SK-N-SH (cell line): ENCODE results near the gene MYBPC3. TPM values are rescaled to one million over a fixed set of nuclear protein-coding genes. Genes with fewer than 3 reads are reported as not detected.

Experiments used
- CTCF ChIA-PET: fragments of 300-600, 350-600 bp; formaldehyde crosslinking; extraction: SDS; loops from one replicate; lab custom pipeline; 2021; lab: Yijun Ruan, JAX
- POLR2A ChIA-PET: fragments of 350-600 bp; sonication (Branson Sonifier 250); formaldehyde crosslinking; extraction: SDS; loops from one replicate; lab custom pipeline; 2020; ENCODE audit warnings: antibody characterized with exemption, inconsistent platforms; lab: Yijun Ruan, JAX
- DNase-seq: peaks from one replicate; pipeline ENCODE4 v3.0.0; 2012
- H2AFZ ChIP-seq: fragments of 200-600 bp; sonication (generic); 2 replicates; pipeline ENCODE4 v1.8.1; 2016; ENCODE audit warnings: antibody characterized with exemption, mild to moderate bottlenecking, low read depth
- H3F3A ChIP-seq: fragments of 200-600 bp; sonication (generic); replicated peaks from 2 replicates; pipeline ENCODE3; 2016; ENCODE audit warnings: antibody characterized with exemption, mild to moderate bottlenecking; ENCODE audit not compliant: insufficient read depth
- H3K27ac ChIP-seq, 2 experiments: fragments of 200-500 bp in 1 of 2; fragments of 200-600 bp in 1 of 2; sonication (Bioruptor generic) in 1 of 2; sonication (generic), shearing (Covaris generic) in 1 of 2; 2 replicates each; pipeline versions ENCODE4 v1.5.1 to v1.6.1; 2014 to 2016; ENCODE audit warnings: low read depth in 2 of 2, inconsistent platforms in 1 of 2, low read length in 1 of 2, mild to moderate bottlenecking in 1 of 2, mixed read lengths in 1 of 2
- H3K27me3 ChIP-seq: fragments of 200-600 bp; sonication (generic), shearing (Covaris generic); 2 replicates; pipeline ENCODE4 v1.6.1; 2016; ENCODE audit warnings: mixed run types; ENCODE audit not compliant: insufficient read depth
- H3K36me3 ChIP-seq, 2 experiments: fragments of 200-500 bp in 1 of 2; fragments of 200-600 bp in 1 of 2; sonication (Bioruptor generic) in 1 of 2; sonication (generic) in 1 of 2; replicated peaks in 1 of 2; 2 replicates each; pipeline versions ENCODE3 to v1.5.1; 2014 to 2016; ENCODE audit warnings: low read length in 1 of 2, mild to moderate bottlenecking in 1 of 2; ENCODE audit not compliant: insufficient read depth in 2 of 2, control insufficient read depth in 1 of 2
- H3K4me1 ChIP-seq, 2 experiments: fragments of 200-500 bp in 1 of 2; fragments of 200-600 bp in 1 of 2; sonication (Bioruptor generic) in 1 of 2; sonication (generic), shearing (Covaris generic) in 1 of 2; 2 replicates each; pipeline versions ENCODE4 v1.5.1 to v1.6.1; 2014 to 2016; ENCODE audit warnings: low read depth in 1 of 2, low read length in 1 of 2, mixed run types in 1 of 2; ENCODE audit not compliant: insufficient read depth in 2 of 2, control insufficient read depth in 1 of 2
- H3K4me2 ChIP-seq: fragments of 200-600 bp; sonication (generic), shearing (Covaris generic); 2 replicates; pipeline ENCODE4 v1.6.1; 2017; ENCODE audit warnings: mixed run types
- H3K4me3 ChIP-seq, 2 experiments: fragments of 200-500 bp in 1 of 2; fragments of 200-600 bp in 1 of 2; sonication (Bioruptor generic) in 1 of 2; sonication (generic), shearing (Covaris generic) in 1 of 2; 2 replicates each; pipeline versions ENCODE4 v1.5.1 to v1.8.1; 2014 to 2016; ENCODE audit warnings: low read depth in 2 of 2, inconsistent platforms in 1 of 2, low read length in 1 of 2, mild to moderate bottlenecking in 1 of 2, mixed read lengths in 1 of 2, moderate library complexity in 1 of 2
- H3K79me2 ChIP-seq: fragments of 200-600 bp; sonication (generic); 2 replicates; pipeline ENCODE4 v1.8.1; 2017; ENCODE audit warnings: mild to moderate bottlenecking; ENCODE audit not compliant: insufficient read depth
- H3K9ac ChIP-seq: fragments of 200-600 bp; sonication (generic); 2 replicates; pipeline ENCODE4 v1.6.1; 2017; ENCODE audit warnings: mixed run types
- H3K9me2 ChIP-seq: fragments of 200-600 bp; sonication (generic); 2 replicates; pipeline ENCODE4 v1.6.1; 2017; ENCODE audit warnings: mixed run types
- H3K9me3 ChIP-seq: fragments of 200-600 bp; sonication (generic); 2 replicates; pipeline ENCODE4 v1.6.1; 2017; ENCODE audit warnings: mixed run types, mild to moderate bottlenecking, moderate library complexity
- H4K20me1 ChIP-seq: fragments of 200-600 bp; sonication (generic); 2 replicates; pipeline ENCODE4 v1.6.1; 2017; ENCODE audit warnings: mild to moderate bottlenecking, mixed run types; ENCODE audit not compliant: insufficient read depth
- ELF1 ChIP-seq: IDR thresholded peaks from 2 replicates; pipeline ENCODE4 v1.4.0; 2012
- EP300 ChIP-seq, 2 experiments: IDR thresholded peaks; 2 replicates each; pipeline versions ENCODE4 v1.4.0 to v1.6.1; 2012; ENCODE audit warnings: borderline replicate concordance in 1 of 2, low read depth in 1 of 2, low read length in 1 of 2
- EZH2phosphoT487 ChIP-seq: fragments of 200-600 bp; sonication (generic); IDR thresholded peaks from 2 replicates; pipeline ENCODE4 v1.6.1; 2017; ENCODE audit warnings: low read depth, mixed run types, mild to moderate bottlenecking, antibody characterized with exemption, moderate library complexity, borderline replicate concordance
- FOSL2 ChIP-seq: IDR thresholded peaks from 2 replicates; pipeline ENCODE4 v1.4.0; 2012; ENCODE audit warnings: low read depth, mild to moderate bottlenecking, moderate library complexity, borderline replicate concordance
- GABPA ChIP-seq: IDR thresholded peaks from 2 replicates; pipeline ENCODE4 v1.4.0; 2012; ENCODE audit warnings: low read depth, mild to moderate bottlenecking
- JUND ChIP-seq: IDR thresholded peaks from 2 replicates; pipeline ENCODE4 v1.4.0; 2012
- MEF2A ChIP-seq: IDR thresholded peaks from 2 replicates; pipeline ENCODE4 v1.4.0; 2012; ENCODE audit warnings: low read depth, borderline replicate concordance
- MXI1 ChIP-seq: IDR thresholded peaks from 2 replicates; pipeline ENCODE4 v1.6.1; 2012; ENCODE audit warnings: mild to moderate bottlenecking, low read depth, low read length, improper control_type of control experiment
- NFIC ChIP-seq: IDR thresholded peaks from 2 replicates; pipeline ENCODE4 v1.4.0; 2012; ENCODE audit warnings: borderline replicate concordance
- NRF1 ChIP-seq: IDR thresholded peaks from 2 replicates; pipeline ENCODE4 v1.6.1; 2012; ENCODE audit warnings: low read depth, mild to moderate bottlenecking, low read length
- POLR2AphosphoS5 ChIP-seq: IDR thresholded peaks from 2 replicates; pipeline ENCODE4 v1.6.1; 2012; ENCODE audit warnings: low read depth, low read length
- RXRA ChIP-seq: IDR thresholded peaks from 2 replicates; pipeline ENCODE4 v1.4.0; 2012; ENCODE audit warnings: low read depth, mild to moderate bottlenecking, borderline replicate concordance
- TCF12 ChIP-seq: IDR thresholded peaks from 2 replicates; pipeline ENCODE4 v1.4.0; 2012
- WGBS: methylation state at CpG from one replicate; pipeline ENCODE4 v1.1.6; 2017; ENCODE audit warnings: low lambda C conversion rate; 5-methylcytosine and 5-hydroxymethylcytosine counted together
- polyA plus RNA-seq, 3 experiments: library from polyadenylated mRNA; depleted of rRNA; stranded (reverse); fragments of >200 nt; gene quantifications; 2 replicates each; pipeline ENCODE4 v1.2.3, GENCODE V29; 2012
- TF ChIP-seq, protein P1 (sequence below): IDR thresholded peaks from 2 replicates; pipeline ENCODE4; 2012
- TF ChIP-seq, protein P2 (sequence below): IDR thresholded peaks from 2 replicates; pipeline ENCODE4 v1.4.0; 2012; ENCODE audit warnings: low read depth
- TF ChIP-seq, protein P3 (sequence below): IDR thresholded peaks from 2 replicates; pipeline ENCODE4 v1.4.0; 2012; ENCODE audit warnings: low read depth, borderline replicate concordance
- TF ChIP-seq, protein P4 (sequence below): IDR thresholded peaks from 2 replicates; pipeline ENCODE4 v1.4.0; 2012; ENCODE audit warnings: low read depth, borderline replicate concordance
- TF ChIP-seq, protein P5 (sequence below): IDR thresholded peaks from 2 replicates; pipeline ENCODE4 v1.6.1; 2012; ENCODE audit warnings: mild to moderate bottlenecking, low read depth, low read length, moderate library complexity

MYBPC3 gene
- polyA plus RNA-seq, 1 of the 3 experiments (the other 2 are of a cell fraction) = not detected

DNA sequence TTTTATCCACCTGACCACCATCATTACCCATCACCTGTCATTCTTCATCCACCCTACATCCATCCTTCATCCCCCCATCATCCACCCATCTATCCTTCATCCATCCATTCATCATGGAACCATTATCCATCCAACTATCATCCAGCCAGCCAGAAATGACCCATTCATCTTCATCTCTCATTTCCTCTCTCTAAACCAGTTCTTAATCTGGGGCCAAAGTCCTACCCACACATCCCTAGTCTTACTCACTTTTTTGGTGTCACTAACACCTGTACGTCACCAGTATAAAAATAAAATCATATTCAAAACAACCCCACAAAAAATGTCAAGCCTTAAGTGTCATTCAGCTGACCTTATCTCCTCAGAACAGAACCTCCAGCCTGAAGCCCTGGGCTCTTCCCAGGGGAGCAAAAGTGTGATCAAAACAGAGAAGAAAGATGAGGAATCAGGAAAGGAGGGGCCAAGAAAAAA lies 13.6 kb upstream of the MYBPC3 start:
- Histone ChIP-seq H4K20me1 (no peaks in the 10 kb centered on the region), H3K4me2 (no peak overlapping the region), H3K27me3 (no peaks in the 10 kb centered on the region), H3F3A (no peaks in the 10 kb centered on the region), H2AFZ (no peak overlapping the region), H3K9ac (no peak overlapping the region), H3K4me1 (no peaks in the 10 kb centered on the region), H3K9me2 (no peaks in the 10 kb centered on the region), H3K9me3 (no peaks in the 10 kb centered on the region), H3K36me3 (no peaks in the 10 kb centered on the region), H3K27ac (no peak overlapping the region), H3K4me3 (no peak overlapping the region), H3K79me2 (no peaks in the 10 kb centered on the region)
- ChIA-PET POLR2A (no interaction called here), CTCF (interaction anchor here (2.4 kb wide), 1 partner anchor 11 kb away, joined by 11 read pairs; no protein-coding TSS in a partner anchor)
- TF ChIP-seq JUND (no peak), EP300 (IDR thresholded peaks at IDR 0.05; ENCODE audit: borderline replicate concordance in 1 of 2, low read depth in 1 of 2, low read length in 1 of 2) (no peak), GABPA (no peak), NFIC (no peak), MXI1 (no peak), TCF12 (no peak), FOSL2 (no peak), NRF1 (no peak), MEF2A (no peak), POLR2AphosphoS5 (no peak)
- TF ChIP-seq, protein P1, sequence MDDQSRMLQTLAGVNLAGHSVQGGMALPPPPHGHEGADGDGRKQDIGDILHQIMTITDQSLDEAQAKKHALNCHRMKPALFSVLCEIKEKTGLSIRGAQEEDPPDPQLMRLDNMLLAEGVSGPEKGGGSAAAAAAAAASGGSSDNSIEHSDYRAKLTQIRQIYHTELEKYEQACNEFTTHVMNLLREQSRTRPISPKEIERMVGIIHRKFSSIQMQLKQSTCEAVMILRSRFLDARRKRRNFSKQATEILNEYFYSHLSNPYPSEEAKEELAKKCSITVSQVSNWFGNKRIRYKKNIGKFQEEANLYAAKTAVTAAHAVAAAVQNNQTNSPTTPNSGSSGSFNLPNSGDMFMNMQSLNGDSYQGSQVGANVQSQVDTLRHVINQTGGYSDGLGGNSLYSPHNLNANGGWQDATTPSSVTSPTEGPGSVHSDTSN = no peak
- DNase-seq = no peak
- WGBS = 56% methylated on average over 1 of the region's 1 CpG

DNA sequence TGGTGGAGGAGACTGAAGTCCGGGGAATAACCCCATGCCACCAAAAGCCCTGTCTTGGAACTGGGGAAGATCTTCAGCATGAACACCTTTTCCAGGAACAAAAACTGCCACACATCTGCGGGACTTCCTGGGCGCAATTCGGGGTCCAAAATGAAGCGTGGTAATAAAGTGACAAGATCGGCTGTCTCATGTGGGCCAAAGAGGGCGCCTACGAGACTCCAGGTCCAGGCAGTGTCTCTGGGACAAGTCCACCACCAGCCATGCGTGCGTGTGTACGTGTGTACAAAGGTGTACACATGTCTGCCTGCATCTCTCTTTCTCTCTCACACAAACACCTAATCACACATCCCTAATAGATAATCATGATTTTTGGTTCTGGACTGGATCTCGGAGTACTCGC lies 8.9 kb upstream of the MYBPC3 start:
- H3K9ac ChIP-seq = no peak overlapping the region
- no peak overlapping the region for H3K4me2 ChIP-seq
- CTCF ChIA-PET = interaction anchor here (3.9 kb wide), 1 partner anchor 12 kb away, joined by 24 read pairs; no protein-coding TSS in a partner anchor
- POLR2A ChIA-PET = no interaction called here
- H3K4me3 ChIP-seq = no peak overlapping the region
- H4K20me1 ChIP-seq = no peaks in the 10 kb centered on the region
- no peaks in the 10 kb centered on the region for H3K9me2 ChIP-seq
- no peaks in the 10 kb centered on the region for H3K9me3 ChIP-seq
- 90% methylated on average over 12 of the region's 13 CpGs for WGBS
- H3K4me1 ChIP-seq = no peaks in the 10 kb centered on the region
- H3K27me3 ChIP-seq = no peaks in the 10 kb centered on the region
- no peaks in the 10 kb centered on the region for H3K79me2 ChIP-seq
- no peaks in the 10 kb centered on the region for H3K36me3 ChIP-seq
- peaks cover 4% of the 10 kb centered on the region for H3F3A ChIP-seq
- no peak for DNase-seq
- H3K27ac ChIP-seq = no peak overlapping the region
- no peak overlapping the region for H2AFZ ChIP-seq
- TF ChIP-seq, protein P2, sequence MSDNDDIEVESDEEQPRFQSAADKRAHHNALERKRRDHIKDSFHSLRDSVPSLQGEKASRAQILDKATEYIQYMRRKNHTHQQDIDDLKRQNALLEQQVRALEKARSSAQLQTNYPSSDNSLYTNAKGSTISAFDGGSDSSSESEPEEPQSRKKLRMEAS = no peak
- TF ChIP-seq NFIC (no peak), EP300 (IDR thresholded peaks at IDR 0.05; ENCODE audit: borderline replicate concordance in 1 of 2, low read depth in 1 of 2, low read length in 1 of 2) (no peak), TCF12 (no peak), RXRA (no peak), EZH2phosphoT487 (no peak), MEF2A (no peak), FOSL2 (no peak), ELF1 (no peak)
- TF ChIP-seq, protein P3, sequence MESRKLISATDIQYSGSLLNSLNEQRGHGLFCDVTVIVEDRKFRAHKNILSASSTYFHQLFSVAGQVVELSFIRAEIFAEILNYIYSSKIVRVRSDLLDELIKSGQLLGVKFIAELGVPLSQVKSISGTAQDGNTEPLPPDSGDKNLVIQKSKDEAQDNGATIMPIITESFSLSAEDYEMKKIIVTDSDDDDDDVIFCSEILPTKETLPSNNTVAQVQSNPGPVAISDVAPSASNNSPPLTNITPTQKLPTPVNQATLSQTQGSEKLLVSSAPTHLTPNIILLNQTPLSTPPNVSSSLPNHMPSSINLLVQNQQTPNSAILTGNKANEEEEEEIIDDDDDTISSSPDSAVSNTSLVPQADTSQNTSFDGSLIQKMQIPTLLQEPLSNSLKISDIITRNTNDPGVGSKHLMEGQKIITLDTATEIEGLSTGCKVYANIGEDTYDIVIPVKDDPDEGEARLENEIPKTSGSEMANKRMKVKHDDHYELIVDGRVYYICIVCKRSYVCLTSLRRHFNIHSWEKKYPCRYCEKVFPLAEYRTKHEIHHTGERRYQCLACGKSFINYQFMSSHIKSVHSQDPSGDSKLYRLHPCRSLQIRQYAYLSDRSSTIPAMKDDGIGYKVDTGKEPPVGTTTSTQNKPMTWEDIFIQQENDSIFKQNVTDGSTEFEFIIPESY = no peak
- TF ChIP-seq, protein P4, sequence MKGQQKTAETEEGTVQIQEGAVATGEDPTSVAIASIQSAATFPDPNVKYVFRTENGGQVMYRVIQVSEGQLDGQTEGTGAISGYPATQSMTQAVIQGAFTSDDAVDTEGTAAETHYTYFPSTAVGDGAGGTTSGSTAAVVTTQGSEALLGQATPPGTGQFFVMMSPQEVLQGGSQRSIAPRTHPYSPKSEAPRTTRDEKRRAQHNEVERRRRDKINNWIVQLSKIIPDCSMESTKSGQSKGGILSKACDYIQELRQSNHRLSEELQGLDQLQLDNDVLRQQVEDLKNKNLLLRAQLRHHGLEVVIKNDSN = no peak
- TF ChIP-seq, protein P5, sequence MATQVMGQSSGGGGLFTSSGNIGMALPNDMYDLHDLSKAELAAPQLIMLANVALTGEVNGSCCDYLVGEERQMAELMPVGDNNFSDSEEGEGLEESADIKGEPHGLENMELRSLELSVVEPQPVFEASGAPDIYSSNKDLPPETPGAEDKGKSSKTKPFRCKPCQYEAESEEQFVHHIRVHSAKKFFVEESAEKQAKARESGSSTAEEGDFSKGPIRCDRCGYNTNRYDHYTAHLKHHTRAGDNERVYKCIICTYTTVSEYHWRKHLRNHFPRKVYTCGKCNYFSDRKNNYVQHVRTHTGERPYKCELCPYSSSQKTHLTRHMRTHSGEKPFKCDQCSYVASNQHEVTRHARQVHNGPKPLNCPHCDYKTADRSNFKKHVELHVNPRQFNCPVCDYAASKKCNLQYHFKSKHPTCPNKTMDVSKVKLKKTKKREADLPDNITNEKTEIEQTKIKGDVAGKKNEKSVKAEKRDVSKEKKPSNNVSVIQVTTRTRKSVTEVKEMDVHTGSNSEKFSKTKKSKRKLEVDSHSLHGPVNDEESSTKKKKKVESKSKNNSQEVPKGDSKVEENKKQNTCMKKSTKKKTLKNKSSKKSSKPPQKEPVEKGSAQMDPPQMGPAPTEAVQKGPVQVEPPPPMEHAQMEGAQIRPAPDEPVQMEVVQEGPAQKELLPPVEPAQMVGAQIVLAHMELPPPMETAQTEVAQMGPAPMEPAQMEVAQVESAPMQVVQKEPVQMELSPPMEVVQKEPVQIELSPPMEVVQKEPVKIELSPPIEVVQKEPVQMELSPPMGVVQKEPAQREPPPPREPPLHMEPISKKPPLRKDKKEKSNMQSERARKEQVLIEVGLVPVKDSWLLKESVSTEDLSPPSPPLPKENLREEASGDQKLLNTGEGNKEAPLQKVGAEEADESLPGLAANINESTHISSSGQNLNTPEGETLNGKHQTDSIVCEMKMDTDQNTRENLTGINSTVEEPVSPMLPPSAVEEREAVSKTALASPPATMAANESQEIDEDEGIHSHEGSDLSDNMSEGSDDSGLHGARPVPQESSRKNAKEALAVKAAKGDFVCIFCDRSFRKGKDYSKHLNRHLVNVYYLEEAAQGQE = no peak
- TF ChIP-seq, protein P1 = no peak
